Motor neuron (in vitro differentiated cells): ENCODE measurements around the gene WNT3. TPM values are rescaled to one million over a fixed set of nuclear protein-coding genes. Genes with fewer than 3 reads are reported as not detected.

Source experiments
- ATAC-seq, 8 experiments: fragments of 200-7000 bp; cut with Tn5 transposase; replicated peaks in 6 of 8; 2 replicates each; pipeline ENCODE4 v1.8.0; 2021; ENCODE audit warnings: mild to moderate bottlenecking in 8 of 8, moderate library complexity in 8 of 8
- H3K27ac ChIP-seq, 2 donors: fragments of 250-450 bp; sonication (Bioruptor Pico); 2 replicates each; pipeline ENCODE4 v1.9.0; 2021; ENCODE audit warnings: antibody characterized with exemption in 2 of 2, mild to moderate bottlenecking in 2 of 2, moderate library complexity in 1 of 2
- H3K4me1 ChIP-seq, 2 donors: fragments of 250-450 bp; sonication (Bioruptor Pico); replicated peaks in 1 of 2; 2 replicates each; pipeline ENCODE4 v1.6.1; 2021; ENCODE audit warnings: antibody characterized with exemption in 2 of 2, mild to moderate bottlenecking in 2 of 2, moderate library complexity in 1 of 2
- H3K4me3 ChIP-seq, 5 donors: fragments of 250-450 bp; sonication (Bioruptor Pico); 2 replicates each; pipeline ENCODE4 v1.9.0; 2021; ENCODE audit warnings: antibody characterized with exemption in 5 of 5, mild to moderate bottlenecking in 5 of 5, moderate library complexity in 4 of 5
- WGBS, 10 experiments: fragments of 450-650 bp; shearing (Covaris generic); methylation state at CpG; one replicate each; pipeline ENCODE4 v1.0.0; 2022; 5-methylcytosine and 5-hydroxymethylcytosine counted together
- in situ Hi-C, 9 experiments: fragments of 400-800 bp; cut with MboI; loops; one replicate each; pipeline ENCODE4 v1.15.0; 2021; ENCODE audit warnings: low sequenced_read_pairs in 9 of 9, low pct_unique_long_range_greater_than_20kb in 2 of 9; ENCODE audit not compliant: unreplicated experiment in 9 of 9
- total RNA-seq, 8 experiments: library from RNA; unstranded; fragments of 300-600 nt; gene quantifications; 2 replicates each; pipeline versions ENCODE4 v1.2.3 to v1.2.4, GENCODE V29; 2022

The WNT3 gene
- total RNA-seq, 8 experiments from 2014 or later = 0.67 to 30.8 (median 2.1) TPM

GRCh38 chr17:46785696-46786095 lies 32.8 kb downstream of the WNT3 start:
- in situ Hi-C loops = no loop called here
- ATAC-seq = peak in 2 of 8 experiments; percentile 48 to 52
- H3K27ac ChIP-seq = no peak overlapping the region
- H3K4me3 ChIP-seq = no peak overlapping the region
- WGBS, 10 experiments = 60% methylated on average over 1 of the region's 7 CpGs; no CpG with 5 or more reads in 9 of the 10 experiments
- no peaks in the 10 kb centered on the region for H3K4me1 ChIP-seq

GRCh38 chr17:46783031-46783593 lies 35.4 kb downstream of the WNT3 start:
- WGBS, 10 experiments = 29 to 80% (median 40%) methylated on average over 1 to 3 of the region's 7 CpGs; no CpG with 5 or more reads in 7 of the 10 experiments
- in situ Hi-C loops = no loop called here
- Histone ChIP-seq H3K4me1 (peaks cover 4% of the 10 kb centered on the region in 2 donors), H3K4me3 (no peak overlapping the region), H3K27ac (no peak overlapping the region)
- no peak for ATAC-seq

- Histone ChIP-seq H3K4me3 (no peak overlapping the region), H3K4me1 (peaks cover 9 to 10% of the 10 kb centered on the region in 2 donors), H3K27ac (no peak overlapping the region)
- ATAC-seq = peak in 7 of 8 experiments; percentile 39 to 92 (median 62)
- in situ Hi-C loops = no loop called here
- WGBS, 10 experiments = 50 to 67% (median 54%) methylated on average over 2 to 5 of the region's 9 CpGs; no CpG with 5 or more reads in 6 of the 10 experiments
Measured at GRCh38 chr17:46782250-46782953, 36.1 kb downstream of the WNT3 start.

GRCh38 chr17:46780003-46780373 lies 38.5 kb downstream of the WNT3 start:
- ATAC-seq = no peak
- WGBS, 10 experiments = 88 to 100% (median 98%) methylated on average over 1 to 4 of the region's 5 CpGs; no CpG with 5 or more reads in 4 of the 10 experiments
- Histone ChIP-seq H3K4me1 (peaks cover 9 to 10% of the 10 kb centered on the region in 2 donors), H3K27ac (no peak overlapping the region), H3K4me3 (no peak overlapping the region)
- in situ Hi-C loops = no loop called here

GRCh38 chr17:46777943-46778915 lies 40.3 kb downstream of the WNT3 start:
- 0 to 92% (median 72%) methylated on average over 1 to 13 of the region's 23 CpGs; no CpG with 5 or more reads in 1 of the 10 experiments for WGBS, 10 experiments
- peaks cover 9 to 10% of the 10 kb centered on the region in 2 donors for H3K4me1 ChIP-seq
- ATAC-seq = peak in 6 of 8 experiments; percentile 15 to 87 (median 80)
- H3K4me3 ChIP-seq = no peak overlapping the region
- H3K27ac ChIP-seq = no peak overlapping the region
- in situ Hi-C loops = no loop called here

GRCh38 chr17:46776298-46777005 lies 42.0 kb downstream of the WNT3 start:
- ATAC-seq = no peak
- 20 to 86% (median 73%) methylated on average over 1 to 4 of the region's 12 CpGs; no CpG with 5 or more reads in 5 of the 10 experiments for WGBS, 10 experiments
- in situ Hi-C loops = no loop called here
- Histone ChIP-seq H3K27ac (no peak overlapping the region), H3K4me1 (peaks cover 9 to 10% of the 10 kb centered on the region in 2 donors), H3K4me3 (no peak overlapping the region)

GRCh38 chr17:46774108-46774737 lies 44.3 kb downstream of the WNT3 start:
- H3K4me1 ChIP-seq = peaks cover 12 to 15% of the 10 kb centered on the region in 2 donors
- ATAC-seq = no peak
- in situ Hi-C loops = no loop called here
- WGBS, 10 experiments = 82 to 100% (median 100%) methylated on average over 1 to 8 of the region's 10 CpGs; no CpG with 5 or more reads in 5 of the 10 experiments
- H3K4me3 ChIP-seq = no peak overlapping the region
- no peak overlapping the region for H3K27ac ChIP-seq

- 80% methylated on average over 2 of the region's 15 CpGs; no CpG with 5 or more reads in 9 of the 10 experiments for WGBS, 10 experiments
- Histone ChIP-seq H3K4me3 (no peak overlapping the region), H3K27ac (no peak overlapping the region), H3K4me1 (peaks cover 12 to 15% of the 10 kb centered on the region in 2 donors)
- in situ Hi-C loops = no loop called here
- no peak for ATAC-seq
Measured at GRCh38 chr17:46773676-46774075, 44.8 kb downstream of the WNT3 start.

GRCh38 chr17:46773221-46773605 lies 45.3 kb downstream of the WNT3 start:
- WGBS, 10 experiments = 60 to 100% (median 73%) methylated on average over 1 to 3 of the region's 6 CpGs; no CpG with 5 or more reads in 6 of the 10 experiments

GRCh38 chr17:46772475-46773220 lies 45.8 kb downstream of the WNT3 start:
- 0 to 70% (median 10%) methylated on average over 1 to 7 of the region's 16 CpGs; no CpG with 5 or more reads in 4 of the 10 experiments for WGBS, 10 experiments
- ATAC-seq = no peak
- H3K4me1 ChIP-seq = peaks cover 4 to 6% of the 10 kb centered on the region in 2 donors
- in situ Hi-C loops = no loop called here
- no peak overlapping the region for H3K27ac ChIP-seq
- H3K4me3 ChIP-seq = peak overlapping the region in 4 of 5 donors; percentile 44 to 50 (median 46)

More at GRCh38 chr17:46773221-46773605, 45.3 kb downstream of the WNT3 start:
- ATAC-seq = no peak
- in situ Hi-C loops = no loop called here
- H3K4me1 ChIP-seq = peaks cover 9 to 12% of the 10 kb centered on the region in 2 donors
- H3K27ac ChIP-seq = no peak overlapping the region
- no peak overlapping the region for H3K4me3 ChIP-seq
